ENCODE measurements around the gene BTAF1.

Gene BTAF1

DNA sequence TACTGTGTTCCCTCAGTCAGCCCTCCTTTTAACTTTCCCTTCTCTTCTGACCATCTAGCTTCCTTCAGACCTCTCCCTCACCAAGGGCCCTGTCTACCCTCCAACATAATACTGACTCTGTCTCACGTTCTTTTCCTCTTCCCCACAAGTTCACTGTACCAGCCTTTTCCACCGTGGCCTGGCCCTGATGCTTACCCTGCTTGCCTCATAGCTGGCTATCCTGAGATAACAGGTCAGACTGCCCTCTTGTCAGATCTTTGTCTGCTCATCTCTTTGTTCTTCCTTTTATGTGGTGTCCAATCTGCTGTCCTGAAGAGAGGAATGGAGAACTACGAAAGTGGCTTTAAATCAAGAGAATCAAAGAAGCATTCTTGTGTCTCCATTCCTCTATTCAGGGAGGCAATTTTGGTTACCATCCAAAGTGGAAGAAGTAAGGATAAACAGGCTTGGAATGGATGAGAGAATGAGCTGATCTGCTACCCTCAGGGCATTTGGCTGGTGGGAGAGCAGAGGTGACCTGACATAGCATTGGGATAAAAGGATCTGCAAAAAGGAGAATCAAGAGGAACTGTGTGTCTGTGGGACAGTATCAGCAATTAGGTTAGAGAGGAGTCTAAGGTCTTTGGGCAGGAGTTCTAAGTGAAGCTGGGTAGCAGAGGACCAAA, 8.1 kb downstream of the BTAF1 start:
- no peak overlapping the region for H3K4me3 ChIP-seq (replicated peaks in 1 of 2; ENCODE audit: low read depth in 2 of 2, low read length in 2 of 2)

DNA sequence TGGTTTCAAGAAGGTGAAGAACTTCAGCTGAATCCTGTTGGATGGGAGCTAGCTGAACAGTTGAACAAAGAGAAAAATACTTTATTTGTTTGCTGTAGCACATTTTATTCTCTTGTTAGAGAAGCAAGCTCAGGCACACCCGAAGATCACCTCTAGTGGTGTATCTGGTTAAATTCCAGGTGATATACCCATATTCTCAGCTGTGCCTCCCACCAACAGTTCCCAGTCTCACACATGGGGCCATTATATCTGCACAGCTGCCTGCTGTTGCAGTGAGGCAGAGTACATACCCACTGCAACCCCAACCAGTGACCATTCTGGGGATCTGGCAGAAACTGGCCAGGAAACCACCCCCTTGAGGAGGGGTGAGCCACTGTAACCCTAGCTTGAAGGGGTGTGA, 9.2 kb downstream of the BTAF1 start:
- no peak overlapping the region for H3K4me3 ChIP-seq (replicated peaks in 1 of 2; ENCODE audit: low read depth in 2 of 2, low read length in 2 of 2)
- TF ChIP-seq CTCF (IDR thresholded peaks at IDR 0.05; ENCODE audit: low read depth, low read length) = no peak
- no peak for DNase-seq (ENCODE audit: low read depth in 2 of 2)

More for the DNA sequence above, 8.1 kb downstream of the BTAF1 start:
- DNase-seq (ENCODE audit: low read depth in 2 of 2) = no peak
- TF ChIP-seq CTCF (IDR thresholded peaks at IDR 0.05; ENCODE audit: low read depth, low read length) = no peak

- DNase-seq (ENCODE audit: low read depth in 2 of 2) = peak in 1 of 2 donors; percentile 7
- no peak for TF ChIP-seq CTCF (IDR thresholded peaks at IDR 0.05; ENCODE audit: low read depth, low read length)
- no peak overlapping the region for H3K4me3 ChIP-seq (replicated peaks in 1 of 2; ENCODE audit: low read depth in 2 of 2, low read length in 2 of 2)
These were observed 12.3 kb downstream of the BTAF1 start for GRCh38 chr10:91935886-91936285.

DNA sequence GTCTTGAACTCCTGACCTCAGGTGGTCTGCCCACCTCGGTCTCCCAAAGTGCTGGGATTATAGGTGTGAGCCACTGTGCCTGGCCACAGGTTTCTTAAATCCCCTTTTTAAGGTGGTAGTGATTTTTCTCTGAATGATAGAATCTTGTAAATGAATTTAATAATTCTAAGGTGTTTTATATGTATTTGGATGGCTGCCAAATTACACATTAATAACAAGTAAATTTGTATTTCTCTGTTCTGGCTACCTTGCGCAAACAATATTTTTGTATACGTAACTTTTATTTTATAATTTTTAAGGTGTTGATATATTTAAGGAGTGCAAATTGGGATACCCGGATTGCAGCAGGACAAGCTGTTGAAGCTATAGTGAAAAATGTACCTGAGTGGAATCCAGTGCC, 16.1 kb downstream of the BTAF1 start:
- no peak for DNase-seq (ENCODE audit: low read depth in 2 of 2)
- no peak overlapping the region for H3K4me3 ChIP-seq (replicated peaks in 1 of 2; ENCODE audit: low read depth in 2 of 2, low read length in 2 of 2)
- no peak for TF ChIP-seq CTCF (IDR thresholded peaks at IDR 0.05; ENCODE audit: low read depth, low read length)

DNA sequence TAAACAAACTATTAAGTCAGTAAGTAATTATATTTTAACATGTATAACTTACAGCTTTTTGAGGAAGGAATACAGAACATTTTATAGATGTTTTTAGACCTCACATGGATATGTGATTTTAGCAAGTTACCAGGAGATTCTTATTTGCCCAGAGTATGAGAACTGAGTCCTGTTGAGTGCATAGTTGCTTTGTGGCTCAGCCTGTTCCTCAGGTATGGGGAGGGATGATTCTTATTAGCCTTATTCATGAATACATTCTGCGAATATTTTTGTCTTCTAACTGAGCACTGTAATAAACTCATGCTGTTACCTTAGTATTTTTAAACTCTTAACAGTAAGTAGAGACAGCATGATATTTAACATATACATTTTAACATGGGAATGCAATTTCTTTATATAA, 17.9 kb downstream of the BTAF1 start:
- TF ChIP-seq CTCF (IDR thresholded peaks at IDR 0.05; ENCODE audit: low read depth, low read length) = no peak

DNA sequence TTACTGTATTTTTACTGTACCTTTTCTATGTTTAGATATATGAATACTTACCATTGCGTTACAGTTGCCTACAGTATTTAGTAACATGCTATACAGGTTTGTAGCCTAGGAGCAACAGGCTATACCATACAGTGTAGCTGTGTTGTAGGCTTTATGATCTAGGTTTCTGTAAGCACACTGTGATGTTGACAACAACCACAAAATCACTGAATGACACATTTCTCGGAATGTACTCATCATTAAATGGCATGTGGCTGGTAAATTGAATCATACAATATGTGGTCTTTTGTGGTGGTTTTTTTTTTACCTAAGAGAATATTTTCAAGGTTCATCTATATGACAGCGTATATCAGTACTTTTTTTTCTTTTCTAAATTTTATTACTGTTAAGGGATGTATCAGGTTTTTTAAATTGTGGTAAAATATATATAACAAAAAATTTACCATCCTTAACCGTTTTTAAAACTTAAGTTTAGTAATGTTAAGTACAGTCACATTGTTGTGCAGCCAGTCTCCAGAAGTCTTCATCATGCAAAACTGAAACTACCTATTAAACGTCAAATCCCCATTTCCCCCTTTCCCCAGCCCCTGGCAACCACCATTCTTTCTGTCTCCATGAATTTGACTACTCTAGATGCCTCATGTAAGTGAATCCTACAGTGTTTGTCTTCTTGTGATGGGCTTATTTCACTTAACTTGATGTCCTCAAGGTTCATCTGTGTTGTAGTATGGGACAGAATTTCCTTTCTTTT, 21.5 kb downstream of the BTAF1 start:
- TF ChIP-seq CTCF (IDR thresholded peaks at IDR 0.05; ENCODE audit: low read depth, low read length) = no peak
- no peak overlapping the region for H3K4me3 ChIP-seq (replicated peaks in 1 of 2; ENCODE audit: low read depth in 2 of 2, low read length in 2 of 2)
- peak in 1 of 2 donors; percentile 72 for DNase-seq (ENCODE audit: low read depth in 2 of 2)

More for the DNA sequence above, 17.9 kb downstream of the BTAF1 start:
- no peak overlapping the region for H3K4me3 ChIP-seq (replicated peaks in 1 of 2; ENCODE audit: low read depth in 2 of 2, low read length in 2 of 2)
- DNase-seq (ENCODE audit: low read depth in 2 of 2) = no peak
